Glomerular visceral epithelial cell (primary cell): ENCODE data around the gene CCT2.

Source experiments
- DNase-seq: peaks from one replicate; pipeline ENCODE4 v3.0.0-alpha.2; 2016; ENCODE audit errors: extremely low spot score

The CCT2 gene

DNA sequence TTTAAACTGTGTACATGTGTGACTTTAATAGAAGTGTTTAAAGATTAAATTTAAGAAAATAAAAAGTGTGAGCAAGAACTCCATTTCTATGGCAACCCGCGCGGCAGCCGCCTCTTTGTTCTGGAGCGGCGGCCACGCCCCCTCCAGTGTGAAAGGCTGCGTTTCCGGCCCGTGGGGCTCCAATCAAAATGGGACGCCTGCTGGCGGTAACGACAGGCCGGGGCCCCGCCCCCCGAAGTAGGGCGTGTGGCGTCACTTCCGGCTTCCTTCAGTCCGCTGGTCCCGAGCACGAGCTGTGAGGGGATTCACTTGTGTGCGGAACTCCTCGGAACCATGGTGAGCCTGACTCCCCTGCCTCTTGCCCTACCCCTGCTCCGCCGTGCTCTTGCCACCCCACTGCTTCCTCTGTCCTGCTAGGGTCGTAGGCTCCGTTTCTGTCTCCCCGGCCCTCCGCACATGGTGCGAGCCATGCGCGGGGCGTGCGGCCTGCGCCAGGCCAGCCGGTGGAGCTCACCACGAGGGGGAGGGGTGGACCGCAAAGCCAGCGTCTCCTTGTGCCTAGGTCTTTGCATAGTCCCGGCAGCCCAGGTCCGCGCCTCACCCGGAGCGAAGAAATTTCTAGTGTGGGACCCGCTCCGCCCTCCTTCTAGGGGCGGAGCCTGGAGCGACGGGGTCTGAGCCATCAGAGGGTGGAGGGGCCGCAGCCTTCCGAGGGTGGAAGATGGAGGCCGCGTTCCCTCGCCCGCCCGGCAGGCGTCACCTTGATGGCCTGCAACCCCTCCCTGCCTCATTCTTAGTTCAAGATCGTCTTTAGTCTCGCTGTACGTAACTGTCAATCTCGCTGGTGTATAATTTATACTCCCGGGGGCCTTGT is at the start of gene CCT2:
CCT2 (plus strand) TSS at position 271 of the 874 bp plus-strand sequence; CDS start at position 334, 63 bp downstream.
- peak; percentile 94 for DNase-seq

DNA sequence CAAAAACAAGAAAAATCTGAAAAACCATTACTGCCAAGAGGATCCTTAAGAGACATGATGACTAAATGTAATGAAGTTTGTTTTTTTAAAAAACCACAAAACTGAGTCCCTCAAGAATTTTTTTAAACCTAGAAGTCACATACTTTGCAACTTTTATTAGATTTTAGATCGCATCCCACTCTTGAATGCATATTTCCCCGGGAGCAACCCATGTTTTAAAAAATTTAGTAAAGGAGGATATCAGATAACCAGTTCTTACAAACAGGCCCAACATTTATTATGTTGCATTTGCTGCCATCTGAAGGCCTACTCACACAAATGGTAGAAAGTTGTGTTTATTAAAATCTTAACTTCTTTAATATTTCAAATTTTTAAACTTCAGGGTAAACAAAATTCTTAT is 44.3 kb upstream of the CCT2 start:
- peak; percentile 5 for DNase-seq

DNA sequence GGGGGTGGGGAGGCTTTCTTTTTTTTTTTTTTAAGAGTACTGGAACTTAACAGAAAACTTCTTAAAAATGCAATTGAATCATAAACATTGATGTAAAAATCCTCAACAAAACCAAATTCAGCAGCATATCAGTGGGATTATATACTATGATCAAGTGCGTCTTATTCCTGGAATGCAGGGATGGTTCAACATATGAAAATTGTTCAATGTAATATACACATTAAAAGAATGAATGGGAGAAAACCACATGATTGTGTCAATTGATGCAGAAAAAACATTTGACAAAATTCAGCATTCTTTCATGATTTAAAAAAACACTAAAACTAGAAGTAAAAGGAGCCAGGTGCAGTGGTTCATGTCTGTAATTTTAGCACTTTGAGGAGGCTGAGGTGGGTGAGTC is 41.2 kb upstream of the CCT2 start:
- no peak for DNase-seq

DNA sequence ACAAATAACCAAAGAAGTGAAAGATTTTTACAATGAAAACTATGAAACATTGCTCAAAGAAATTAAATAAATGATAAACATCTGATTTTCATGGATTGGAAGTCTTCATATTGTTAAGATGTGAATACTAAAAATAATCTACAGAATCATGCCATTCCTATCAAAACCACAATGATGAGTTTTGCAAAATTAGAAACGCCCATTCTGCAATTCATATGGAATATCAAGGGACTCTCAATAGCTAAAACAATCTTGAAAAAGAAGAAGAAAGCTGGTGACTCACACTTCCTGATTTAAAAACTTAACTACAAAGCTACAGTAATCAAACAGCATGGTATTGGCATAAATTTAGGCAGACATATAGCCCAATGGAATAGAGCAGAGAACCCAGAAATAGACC is 40.2 kb upstream of the CCT2 start:
- no peak for DNase-seq

DNA sequence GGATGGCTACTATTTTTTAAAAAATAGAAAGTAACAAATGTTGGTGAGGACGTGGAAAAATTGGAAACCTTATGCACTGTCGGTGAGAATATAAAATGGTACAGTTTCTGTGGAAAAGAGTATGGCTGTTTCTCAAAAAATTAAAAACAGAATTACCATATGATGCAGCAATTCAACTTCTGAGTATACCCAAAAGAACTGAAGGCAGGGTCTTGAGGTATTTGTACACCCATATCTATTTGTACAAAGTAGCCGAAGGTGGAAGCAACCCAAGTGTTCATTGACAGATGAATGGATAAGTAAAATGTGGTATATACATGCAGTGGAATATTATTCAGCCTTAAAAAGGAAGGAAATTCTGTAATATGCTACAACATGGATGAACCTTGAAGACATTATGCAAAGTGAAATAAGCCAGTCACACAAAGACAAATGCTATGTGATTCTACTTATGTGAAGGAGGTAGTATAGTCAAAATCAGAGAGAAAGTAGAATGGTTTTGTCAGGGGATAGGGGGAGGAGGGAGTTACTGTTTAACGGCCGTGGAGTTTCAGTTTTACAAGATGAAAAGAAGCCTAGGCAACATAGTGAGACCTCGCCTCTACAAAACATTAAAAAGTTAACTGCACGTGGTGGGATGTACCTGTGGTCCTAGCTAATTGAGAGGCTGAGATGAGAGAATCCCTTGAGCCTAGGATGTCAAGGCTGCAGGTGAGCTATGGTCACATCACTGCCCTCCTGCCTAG is 38.4 kb upstream of the CCT2 start:
- no peak for DNase-seq

DNA sequence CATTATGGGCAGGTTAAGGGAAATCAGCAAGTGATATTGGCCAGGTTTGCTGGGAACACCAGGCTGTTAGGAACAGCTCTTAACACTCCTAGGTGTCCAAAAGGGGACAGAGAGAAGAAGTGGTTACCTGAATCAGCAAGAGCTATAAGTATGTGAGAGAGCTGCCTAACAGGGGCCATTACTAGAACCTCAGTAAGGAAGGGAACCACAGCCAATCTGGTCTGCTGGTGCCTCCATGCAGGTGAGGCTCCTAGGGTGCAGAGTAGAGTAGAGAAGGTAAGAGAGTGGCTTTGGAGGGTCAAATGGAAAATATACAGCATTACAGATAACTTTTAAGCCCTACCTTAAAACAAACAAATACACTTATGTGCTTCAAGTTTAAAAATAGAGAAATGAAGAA is 36.6 kb upstream of the CCT2 start:
- no peak for DNase-seq

DNA sequence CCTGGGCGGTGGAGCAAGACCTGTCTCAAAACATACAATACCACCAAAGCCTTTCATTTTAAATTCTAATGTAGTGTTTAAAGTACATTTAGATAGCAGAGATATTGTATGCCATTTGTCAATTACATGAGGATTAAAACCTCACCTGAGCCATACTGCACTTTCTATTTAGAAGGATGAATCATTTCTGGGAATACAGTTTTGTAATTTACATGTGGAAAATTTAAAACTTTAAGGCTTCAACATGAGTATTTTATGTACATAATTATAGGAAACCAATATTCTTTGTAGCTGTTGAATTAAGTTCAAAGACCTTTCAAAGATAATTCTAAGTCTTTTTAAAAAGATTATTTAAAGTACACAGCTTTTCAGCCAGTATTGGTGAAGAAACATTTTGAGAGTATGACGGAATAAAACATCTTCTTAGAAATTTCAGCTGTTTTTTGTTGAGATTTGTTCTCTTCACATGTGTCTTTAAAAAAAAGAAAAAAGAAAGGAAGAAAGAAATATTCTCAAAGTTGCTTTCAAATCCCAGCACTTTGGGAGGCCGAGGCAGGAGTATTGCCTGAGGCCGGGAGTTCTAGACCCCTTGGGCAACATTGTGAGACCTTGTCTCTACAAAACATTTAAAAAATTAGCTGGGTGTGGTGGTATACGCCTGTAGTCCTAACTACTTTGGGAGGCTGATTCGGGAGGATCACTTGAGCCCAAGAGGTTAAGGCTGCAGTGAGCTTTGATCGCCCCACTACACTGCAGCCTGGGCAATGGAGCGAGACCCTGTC is 34.5 kb upstream of the CCT2 start:
- DNase-seq = no peak

DNA sequence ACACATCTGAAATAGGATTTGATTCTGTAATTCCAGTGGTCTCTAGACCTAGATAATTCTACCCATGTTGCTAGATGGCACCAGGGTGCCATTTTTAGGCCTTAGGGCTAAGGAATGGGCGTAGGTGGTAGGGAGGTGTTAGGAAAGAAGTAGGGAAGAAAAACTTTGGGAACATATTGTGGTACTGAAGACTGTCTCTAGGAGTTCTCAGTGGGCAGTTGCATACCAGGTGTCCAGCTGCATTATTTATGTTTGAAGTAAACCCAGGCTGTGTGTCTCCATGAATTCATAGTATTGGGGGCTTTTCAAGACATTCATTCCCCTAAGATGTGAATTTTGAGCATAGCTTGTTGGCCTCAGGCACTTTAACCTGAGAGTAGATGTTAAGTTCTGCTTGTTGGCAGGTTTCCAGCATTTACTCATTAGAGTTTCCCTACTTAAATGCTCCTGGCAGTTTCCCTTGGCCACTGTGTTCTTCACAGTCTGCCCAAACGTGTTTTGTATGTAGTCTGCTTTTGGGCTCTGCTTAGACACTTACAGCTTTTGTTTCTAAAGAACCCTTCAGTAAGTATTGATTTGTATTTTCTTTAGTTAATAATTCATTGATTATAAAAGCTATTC is 31.5 kb upstream of the CCT2 start:
- DNase-seq = peak; percentile 38

DNA sequence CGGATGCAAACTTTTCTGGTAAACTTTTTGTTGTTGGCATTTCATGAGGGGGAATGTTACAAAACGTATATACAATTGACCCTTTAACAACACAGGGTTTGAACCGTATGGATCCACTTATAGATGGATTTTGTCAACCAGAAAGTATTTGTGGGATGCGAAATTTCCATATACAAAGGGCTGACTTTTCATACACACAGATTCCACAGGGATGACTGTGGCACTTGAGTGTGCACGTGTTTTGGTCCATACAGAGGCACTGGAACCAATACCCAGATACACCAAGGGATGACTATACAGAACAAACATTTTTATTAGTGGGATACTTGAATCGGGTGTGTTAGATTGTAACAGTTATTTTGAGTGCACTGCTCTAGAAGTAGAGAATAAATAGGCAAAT is 29.8 kb upstream of the CCT2 start:
- DNase-seq = peak; percentile 50

DNA sequence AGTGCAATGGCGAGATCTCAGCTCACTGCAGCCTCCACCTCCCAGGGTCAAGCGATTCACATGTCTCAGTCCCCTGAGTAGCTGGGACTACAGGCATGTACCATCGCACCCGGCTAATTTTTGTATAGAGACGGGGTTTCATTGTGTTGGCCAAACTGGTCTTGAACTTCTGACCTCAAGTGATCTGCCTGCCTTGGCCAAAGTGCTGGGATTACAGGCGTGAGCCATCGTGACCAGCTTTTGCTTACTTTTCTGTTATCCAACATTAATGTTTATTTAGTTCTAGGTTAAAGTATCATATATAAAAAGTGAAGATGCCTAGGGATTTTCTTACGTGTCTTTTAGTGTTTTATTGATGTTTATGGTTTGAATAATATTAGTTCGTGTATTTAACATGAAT is 28.9 kb upstream of the CCT2 start:
- no peak for DNase-seq

DNA sequence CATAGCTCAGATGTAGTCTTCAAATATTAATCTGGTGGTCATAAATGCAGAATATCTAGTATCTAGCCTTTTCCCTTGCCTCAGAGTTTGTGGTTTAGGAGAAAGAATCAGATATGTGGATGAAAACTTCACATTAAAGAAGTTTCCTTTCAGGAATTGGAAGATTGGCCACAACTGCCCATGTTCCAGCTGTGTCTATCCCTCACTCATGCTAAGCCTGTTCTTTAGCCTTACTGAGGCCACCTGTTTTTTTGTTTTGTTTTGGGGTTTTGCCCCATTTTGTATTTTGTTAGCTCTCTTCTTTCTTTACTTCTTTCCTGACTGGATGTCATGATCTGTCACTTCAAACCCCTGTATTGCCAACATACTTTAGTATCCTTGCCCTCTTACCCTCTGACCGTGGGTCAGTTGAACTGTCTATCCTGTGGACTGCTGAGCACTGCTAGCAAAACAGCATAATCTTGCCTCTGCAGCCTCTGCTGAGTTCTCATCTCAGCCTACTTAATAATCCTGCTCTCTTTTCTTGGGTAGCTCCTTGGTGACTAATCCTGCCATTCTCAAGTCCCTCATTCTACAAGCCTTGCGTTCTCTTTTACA is 22.0 kb upstream of the CCT2 start:
- DNase-seq = no peak

DNA sequence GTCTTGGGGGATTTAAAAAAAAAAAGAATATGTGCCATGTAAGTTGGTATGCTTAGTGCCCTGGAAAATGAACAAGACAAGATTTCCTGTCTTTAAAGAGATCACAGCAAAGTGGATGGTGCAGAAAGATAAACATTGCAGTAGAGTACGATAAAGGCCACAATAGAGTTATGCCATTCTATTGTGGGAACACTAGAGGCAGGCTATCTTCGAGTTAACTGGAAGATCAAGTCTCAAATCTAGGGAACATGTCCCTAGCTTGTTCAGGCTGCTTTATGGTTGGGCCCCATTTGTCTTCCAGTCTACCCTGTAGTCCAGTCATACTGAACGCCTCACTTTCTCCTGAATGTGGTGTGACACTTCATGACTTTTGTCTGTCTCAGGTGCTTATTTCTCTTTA is 18.7 kb upstream of the CCT2 start:
- DNase-seq = no peak

DNA sequence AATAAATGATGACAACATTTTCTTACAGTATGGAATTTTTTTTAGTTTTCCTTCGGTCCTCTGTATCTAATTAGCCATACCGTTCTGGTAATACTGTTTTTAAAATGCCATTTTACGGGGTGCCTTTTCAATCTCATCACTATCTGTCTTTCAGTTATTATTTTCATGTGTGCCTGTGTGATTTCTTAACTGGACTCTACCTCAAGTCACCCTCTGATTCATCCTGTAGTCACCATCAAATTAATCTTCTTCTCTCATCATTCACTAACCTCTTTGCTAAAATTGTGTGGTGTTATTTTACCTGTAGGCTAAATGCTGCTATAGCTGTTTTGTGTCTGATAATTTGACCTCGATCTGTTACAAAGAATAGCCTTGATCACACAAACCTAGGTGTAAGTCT is 16.0 kb upstream of the CCT2 start:
- DNase-seq = peak; percentile 23

DNA sequence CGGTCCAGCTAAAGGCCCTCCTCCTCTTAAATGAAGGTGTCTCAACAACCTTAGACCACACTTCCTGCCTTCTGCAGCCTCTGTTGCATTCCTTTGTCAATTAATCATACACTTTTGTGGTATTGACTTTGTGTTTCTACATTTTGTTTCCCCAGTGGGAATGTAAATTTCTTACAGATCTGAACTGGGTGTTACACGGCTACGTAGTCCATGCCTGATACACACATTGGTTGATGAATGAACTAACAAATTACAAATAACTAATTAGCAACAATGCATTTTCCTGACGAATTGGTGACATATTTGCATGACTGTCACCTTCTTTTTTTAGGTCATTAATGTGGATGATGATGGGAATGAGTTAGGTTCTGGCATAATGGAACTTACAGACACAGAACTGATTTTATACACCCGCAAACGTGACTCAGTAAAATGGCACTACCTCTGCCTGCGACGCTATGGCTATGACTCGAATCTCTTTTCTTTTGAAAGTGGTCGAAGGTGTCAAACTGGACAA is 15.2 kb upstream of the CCT2 start:
- DNase-seq = peak; percentile 77

DNA sequence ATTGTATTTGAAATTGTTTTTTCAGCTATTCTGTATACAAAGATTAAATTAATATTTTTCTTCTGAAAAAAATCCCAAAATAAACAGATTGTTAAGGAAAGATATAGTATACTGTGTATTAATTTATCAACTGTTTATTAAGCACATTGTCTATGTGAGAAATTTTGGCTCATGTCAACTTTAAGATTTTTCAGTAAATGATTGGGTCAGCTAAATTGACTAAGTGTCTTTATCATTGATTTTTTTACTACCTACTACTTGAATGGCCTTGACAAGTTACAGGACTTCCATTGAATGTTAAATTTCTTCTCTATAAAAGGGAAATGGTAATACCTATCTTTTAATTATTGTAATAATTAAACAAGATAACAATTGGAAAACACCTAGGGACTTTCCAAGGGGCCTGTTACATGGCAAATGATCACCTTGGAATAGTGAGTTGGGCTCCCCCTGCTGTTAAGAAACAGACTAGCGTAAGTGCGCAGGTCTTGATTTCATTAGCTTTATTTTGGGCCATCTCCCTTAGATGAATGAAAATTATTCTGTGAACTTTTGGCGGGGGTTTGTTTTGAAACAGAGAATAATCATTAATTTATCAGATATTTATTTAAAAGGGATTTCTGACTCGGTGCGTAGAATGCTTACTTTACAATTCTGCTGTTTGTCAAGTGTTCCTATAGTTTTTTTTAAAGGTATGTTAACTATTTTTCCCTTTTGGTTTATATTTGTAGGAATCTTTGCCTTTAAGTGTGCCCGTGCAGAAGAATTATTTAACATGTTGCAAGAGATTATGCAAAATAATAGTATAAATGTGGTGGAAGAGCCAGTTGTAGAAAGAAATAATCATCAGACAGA is 14.5 kb upstream of the CCT2 start:
- peak; percentile 61 for DNase-seq

DNA sequence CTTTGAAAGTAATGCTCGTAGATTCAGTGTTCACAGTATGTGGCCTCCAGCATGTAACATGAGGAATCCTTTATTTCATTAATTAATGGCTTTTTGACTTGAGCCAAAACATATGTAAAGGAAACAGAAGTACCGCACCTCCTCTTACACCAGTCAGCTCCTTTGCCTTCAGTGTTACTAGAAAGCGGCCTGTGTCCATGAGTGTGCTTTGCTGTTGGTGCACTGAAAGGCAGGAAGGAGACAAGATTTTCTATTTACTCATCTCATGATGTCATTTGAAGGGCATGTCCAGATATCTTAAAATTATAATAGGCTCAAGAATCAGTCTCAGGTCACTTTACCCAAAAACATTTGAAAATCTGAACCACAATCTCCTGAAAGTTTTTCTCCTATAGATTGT is 9.9 kb upstream of the CCT2 start:
- DNase-seq = no peak

DNA sequence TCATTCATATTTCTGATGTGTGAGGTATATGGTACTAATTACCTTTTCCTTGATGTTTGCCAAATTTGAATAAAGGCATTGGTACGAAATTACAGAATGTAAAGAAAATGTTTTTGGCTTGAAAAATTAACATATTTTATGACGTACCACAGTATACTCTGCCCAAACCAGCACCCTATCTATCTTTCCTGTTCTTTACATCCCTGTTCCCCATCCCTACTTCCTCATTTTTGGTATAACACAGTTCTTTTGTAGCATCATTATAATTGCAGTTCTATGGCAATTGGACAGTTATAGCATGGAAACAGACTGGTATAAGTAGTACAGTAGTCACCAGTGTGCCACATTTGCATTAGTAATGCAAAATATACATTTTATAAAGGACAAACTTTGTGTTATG is 7.0 kb upstream of the CCT2 start:
- no peak for DNase-seq

DNA sequence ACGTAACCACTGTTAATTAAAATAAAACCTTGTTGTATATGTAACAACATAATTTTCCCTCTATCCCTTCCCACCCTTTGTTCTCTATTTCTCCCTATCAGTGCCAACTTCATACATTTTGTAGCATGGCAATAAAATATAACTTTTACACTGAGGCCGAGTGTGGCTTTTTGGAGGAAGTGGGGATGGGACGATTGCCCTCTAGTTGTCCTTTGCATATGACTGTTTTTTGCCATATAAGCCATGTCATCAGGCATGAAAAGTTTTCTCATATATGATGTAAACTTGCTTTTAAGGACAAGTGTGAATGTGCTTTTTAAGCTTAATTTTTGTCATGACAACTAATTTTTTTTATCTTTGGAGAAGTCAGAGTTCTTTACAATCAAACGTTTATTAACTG is 6.2 kb upstream of the CCT2 start:
- no peak for DNase-seq

DNA sequence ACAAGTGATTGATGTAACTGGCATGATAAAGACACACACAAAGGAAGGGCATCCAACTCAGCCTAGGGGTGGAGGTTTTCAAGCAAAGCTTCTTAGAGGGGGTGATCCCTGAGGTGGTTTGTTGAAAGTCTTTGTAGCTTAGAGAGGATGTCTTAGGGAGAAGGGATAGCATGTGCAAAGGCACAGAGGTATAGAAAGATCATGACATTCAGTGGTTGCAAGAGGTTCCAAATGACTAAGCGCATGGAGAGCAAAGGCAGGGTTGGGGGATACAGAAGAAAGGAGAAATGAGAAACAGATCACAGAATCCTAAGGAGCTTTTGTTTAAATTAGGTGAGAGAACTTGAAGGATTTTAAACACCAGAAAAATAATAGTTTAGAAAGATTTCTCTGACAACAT is 5.2 kb upstream of the CCT2 start:
- DNase-seq = no peak

DNA sequence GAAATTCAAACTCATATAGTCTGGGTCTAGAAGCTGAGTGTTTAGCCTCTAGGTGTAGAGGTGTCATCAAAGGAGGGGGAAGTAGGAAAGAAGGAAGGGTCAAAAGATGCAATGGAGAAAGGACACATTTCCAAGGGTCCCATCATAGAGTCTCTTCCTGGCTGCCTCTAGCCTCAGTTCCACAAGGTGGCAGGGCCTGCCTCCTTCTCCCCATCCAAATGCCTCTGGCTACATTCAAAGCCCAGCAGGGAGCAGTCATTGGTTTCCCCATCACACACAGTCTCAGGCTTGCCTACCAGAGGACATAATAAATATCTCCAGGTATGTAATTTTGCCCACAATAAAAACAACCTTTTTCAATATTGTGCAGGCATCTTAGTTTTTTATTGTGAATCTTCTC is 2.1 kb upstream of the CCT2 start:
- no peak for DNase-seq
